ENCODE results near the gene KCNQ4.

DNA sequence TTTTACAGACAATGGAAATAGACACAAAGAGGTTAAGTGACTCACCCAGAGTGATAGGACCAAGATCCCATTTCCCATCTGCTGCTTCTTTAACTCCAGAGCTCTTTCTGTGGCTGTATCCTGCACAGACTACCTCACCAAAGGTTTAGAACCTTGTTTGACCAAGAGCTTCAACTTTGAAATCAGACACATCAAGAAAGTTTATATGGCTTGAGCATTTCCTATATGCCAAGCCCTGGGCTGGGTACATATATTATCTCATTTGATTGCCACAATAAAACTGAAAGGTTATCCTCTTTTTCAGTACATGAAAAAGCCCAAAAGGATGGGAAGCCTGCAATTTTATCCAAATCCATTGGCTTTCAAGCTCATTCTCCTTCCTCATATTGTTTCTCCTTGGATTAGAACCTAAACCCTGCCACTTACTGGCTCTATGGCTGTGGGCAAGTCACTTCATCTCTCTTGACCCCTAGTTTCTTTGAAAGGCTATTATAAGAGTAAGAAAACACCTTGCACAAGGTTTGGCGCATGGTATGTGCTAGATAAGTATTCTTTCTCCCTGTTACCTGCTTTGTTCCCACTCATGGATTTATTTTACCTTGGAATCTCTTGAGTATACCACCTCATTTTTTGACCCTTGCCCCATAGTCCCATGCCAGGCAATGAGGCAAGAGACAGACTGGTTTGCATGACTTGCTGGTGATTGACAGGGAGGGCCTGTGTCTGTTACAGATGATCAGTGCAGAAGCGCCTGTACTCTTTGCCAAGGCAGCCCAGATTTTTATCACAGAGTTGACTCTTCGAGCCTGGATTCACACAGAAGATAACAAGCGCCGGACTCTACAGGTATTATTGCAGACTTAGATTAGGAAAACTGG is 34.5 kb upstream of the KCNQ4 start:
- TF ChIP-seq, protein P1, sequence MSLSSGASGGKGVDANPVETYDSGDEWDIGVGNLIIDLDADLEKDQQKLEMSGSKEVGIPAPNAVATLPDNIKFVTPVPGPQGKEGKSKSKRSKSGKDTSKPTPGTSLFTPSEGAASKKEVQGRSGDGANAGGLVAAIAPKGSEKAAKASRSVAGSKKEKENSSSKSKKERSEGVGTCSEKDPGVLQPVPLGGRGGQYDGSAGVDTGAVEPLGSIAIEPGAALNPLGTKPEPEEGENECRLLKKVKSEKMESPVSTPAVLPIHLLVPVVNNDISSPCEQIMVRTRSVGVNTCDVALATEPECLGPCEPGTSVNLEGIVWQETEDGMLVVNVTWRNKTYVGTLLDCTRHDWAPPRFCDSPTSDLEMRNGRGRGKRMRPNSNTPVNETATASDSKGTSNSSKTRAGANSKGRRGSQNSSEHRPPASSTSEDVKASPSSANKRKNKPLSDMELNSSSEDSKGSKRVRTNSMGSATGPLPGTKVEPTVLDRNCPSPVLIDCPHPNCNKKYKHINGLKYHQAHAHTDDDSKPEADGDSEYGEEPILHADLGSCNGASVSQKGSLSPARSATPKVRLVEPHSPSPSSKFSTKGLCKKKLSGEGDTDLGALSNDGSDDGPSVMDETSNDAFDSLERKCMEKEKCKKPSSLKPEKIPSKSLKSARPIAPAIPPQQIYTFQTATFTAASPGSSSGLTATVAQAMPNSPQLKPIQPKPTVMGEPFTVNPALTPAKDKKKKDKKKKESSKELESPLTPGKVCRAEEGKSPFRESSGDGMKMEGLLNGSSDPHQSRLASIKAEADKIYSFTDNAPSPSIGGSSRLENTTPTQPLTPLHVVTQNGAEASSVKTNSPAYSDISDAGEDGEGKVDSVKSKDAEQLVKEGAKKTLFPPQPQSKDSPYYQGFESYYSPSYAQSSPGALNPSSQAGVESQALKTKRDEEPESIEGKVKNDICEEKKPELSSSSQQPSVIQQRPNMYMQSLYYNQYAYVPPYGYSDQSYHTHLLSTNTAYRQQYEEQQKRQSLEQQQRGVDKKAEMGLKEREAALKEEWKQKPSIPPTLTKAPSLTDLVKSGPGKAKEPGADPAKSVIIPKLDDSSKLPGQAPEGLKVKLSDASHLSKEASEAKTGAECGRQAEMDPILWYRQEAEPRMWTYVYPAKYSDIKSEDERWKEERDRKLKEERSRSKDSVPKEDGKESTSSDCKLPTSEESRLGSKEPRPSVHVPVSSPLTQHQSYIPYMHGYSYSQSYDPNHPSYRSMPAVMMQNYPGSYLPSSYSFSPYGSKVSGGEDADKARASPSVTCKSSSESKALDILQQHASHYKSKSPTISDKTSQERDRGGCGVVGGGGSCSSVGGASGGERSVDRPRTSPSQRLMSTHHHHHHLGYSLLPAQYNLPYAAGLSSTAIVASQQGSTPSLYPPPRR (CRISPR knock-in tag; IDR thresholded peaks at IDR 0.05; ENCODE audit: borderline replicate concordance), result no peak
- TF ChIP-seq, protein P2, sequence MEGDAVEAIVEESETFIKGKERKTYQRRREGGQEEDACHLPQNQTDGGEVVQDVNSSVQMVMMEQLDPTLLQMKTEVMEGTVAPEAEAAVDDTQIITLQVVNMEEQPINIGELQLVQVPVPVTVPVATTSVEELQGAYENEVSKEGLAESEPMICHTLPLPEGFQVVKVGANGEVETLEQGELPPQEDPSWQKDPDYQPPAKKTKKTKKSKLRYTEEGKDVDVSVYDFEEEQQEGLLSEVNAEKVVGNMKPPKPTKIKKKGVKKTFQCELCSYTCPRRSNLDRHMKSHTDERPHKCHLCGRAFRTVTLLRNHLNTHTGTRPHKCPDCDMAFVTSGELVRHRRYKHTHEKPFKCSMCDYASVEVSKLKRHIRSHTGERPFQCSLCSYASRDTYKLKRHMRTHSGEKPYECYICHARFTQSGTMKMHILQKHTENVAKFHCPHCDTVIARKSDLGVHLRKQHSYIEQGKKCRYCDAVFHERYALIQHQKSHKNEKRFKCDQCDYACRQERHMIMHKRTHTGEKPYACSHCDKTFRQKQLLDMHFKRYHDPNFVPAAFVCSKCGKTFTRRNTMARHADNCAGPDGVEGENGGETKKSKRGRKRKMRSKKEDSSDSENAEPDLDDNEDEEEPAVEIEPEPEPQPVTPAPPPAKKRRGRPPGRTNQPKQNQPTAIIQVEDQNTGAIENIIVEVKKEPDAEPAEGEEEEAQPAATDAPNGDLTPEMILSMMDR (CRISPR knock-in tag; IDR thresholded peaks at IDR 0.05), result no peak
- no peak for TF ChIP-seq FOSL1 (CRISPR knock-in tag; IDR thresholded peaks at IDR 0.05; ENCODE audit: borderline replicate concordance)

Data from HepG2 (cell line).